Breast epithelium (tissue), 4 donors: ENCODE data around the gene MUC5AC. TPM values are rescaled to one million over a fixed set of nuclear protein-coding genes. Genes with fewer than 3 reads are reported as not detected.

Experiments
- DNase-seq, 2 donors: peaks; one replicate each; pipeline ENCODE4 v3.0.0-alpha.2; 2019; ENCODE audit warnings: low spot score in 2 of 2
- H3K27ac ChIP-seq, 2 donors: fragments of 200-600 bp; sonication (generic) in 1 of 2; one replicate each; pipeline ENCODE4 v1.5.1; 2016 to 2019; ENCODE audit warnings: mild to moderate bottlenecking in 1 of 2
- H3K27me3 ChIP-seq, 2 donors: fragments of 200-600 bp; sonication (generic) in 1 of 2; one replicate each; pipeline versions ENCODE4 v1.5.1 to v1.6.0; 2017 to 2019; ENCODE audit warnings: control low read depth in 1 of 2, mild to moderate bottlenecking in 1 of 2
- H3K36me3 ChIP-seq: fragments of 200-600 bp; one replicate; pipeline ENCODE4 v1.5.1; 2019
- H3K4me1 ChIP-seq, 2 donors: fragments of 200-600 bp; sonication (generic); one replicate each; pipeline ENCODE4 v1.5.1; 2016 to 2019; ENCODE audit warnings: control low read depth in 1 of 2
- H3K4me3 ChIP-seq, 3 donors: fragments of 200-600 bp; sonication (generic); 1 replicate in 2 of 3; 2 replicates in 1 of 3; pipeline ENCODE4 v1.5.1; 2016 to 2019; ENCODE audit warnings: mild to moderate bottlenecking in 3 of 3, moderate library complexity in 2 of 3
- H3K9me3 ChIP-seq, 2 donors: fragments of 200-600 bp; sonication (generic) in 1 of 2; one replicate each; pipeline ENCODE4 v1.5.1; 2016 to 2019; ENCODE audit warnings: control low read depth in 1 of 2
- POLR2A ChIP-seq: fragments of 450-650 bp; IDR thresholded peaks from one replicate; pipeline ENCODE4 v1.6.1; 2016; ENCODE audit warnings: antibody characterized with exemption, mild to moderate bottlenecking, moderate library complexity
- POLR2AphosphoS5 ChIP-seq, 3 donors: sonication (generic); formaldehyde crosslinking; IDR thresholded peaks; one replicate each; pipeline ENCODE4 v1.6.1; 2017; ENCODE audit warnings: antibody characterized with exemption in 3 of 3
- intact Hi-C: fragments of 100-400 bp; cut with DNase I; formaldehyde crosslinking; loops from one replicate; pipeline ENCODE4 v1.15.1; 2023; ENCODE audit warnings: low total_unique reads
- total RNA-seq, 3 donors: library from RNA; depleted of rRNA; stranded (reverse); fragments of >200 nt; gene quantifications; one replicate each; pipeline ENCODE4 v1.1.0, GENCODE V29; 2016
- TF ChIP-seq, protein P1 (sequence below), 3 donors: fragments of 450-650 bp; IDR thresholded peaks; one replicate each; pipeline ENCODE4 v1.5.1; 2016 to 2017; ENCODE audit warnings: antibody characterized with exemption in 3 of 3, mild to moderate bottlenecking in 3 of 3, moderate library complexity in 3 of 3

The MUC5AC gene
- total RNA-seq, 3 donors from 2014 or later: not detected

DNA sequence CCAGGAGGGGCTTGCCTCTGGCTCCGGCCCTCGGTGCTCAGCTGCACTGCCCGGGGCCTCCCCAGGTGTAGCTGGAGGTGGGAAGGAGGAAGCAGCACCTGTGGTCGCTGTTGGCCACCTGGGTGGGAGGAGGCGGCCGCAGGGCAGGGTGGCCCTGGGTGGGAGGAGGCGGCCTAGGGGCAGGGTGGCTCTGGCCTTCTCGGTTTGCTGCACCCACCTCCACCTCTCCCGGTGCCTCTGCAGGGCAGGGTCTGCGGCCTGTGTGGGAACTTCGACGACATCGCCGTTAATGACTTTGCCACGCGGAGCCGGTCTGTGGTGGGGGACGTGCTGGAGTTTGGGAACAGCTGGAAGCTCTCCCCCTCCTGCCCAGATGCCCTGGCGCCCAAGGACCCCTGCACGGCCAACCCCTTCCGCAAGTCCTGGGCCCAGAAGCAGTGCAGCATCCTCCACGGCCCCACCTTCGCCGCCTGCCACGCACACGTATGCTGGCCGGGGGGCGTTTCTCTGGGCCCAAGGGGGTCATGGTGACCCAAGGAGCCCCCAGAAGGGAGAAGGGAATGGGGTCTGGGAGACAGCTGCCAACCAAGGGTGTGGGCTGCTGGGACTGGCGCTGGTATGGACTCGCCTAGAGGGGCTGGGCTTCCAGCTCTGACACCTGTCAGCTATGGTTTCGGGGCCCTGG, 20.6 kb downstream of the MUC5AC start:
- Histone ChIP-seq H3K4me3 (no peak overlapping the region), H3K27ac (no peak overlapping the region), H3K36me3 (no peaks in the 10 kb centered on the region), H3K27me3 (peaks cover 0 to 44% of the 10 kb centered on the region in 2 donors), H3K4me1 (no peaks in the 10 kb centered on the region), H3K9me3 (no peaks in the 10 kb centered on the region)
- TF ChIP-seq POLR2AphosphoS5 (IDR thresholded peaks at IDR 0.05) (no peak), POLR2A (no peak)
- TF ChIP-seq, protein P1, sequence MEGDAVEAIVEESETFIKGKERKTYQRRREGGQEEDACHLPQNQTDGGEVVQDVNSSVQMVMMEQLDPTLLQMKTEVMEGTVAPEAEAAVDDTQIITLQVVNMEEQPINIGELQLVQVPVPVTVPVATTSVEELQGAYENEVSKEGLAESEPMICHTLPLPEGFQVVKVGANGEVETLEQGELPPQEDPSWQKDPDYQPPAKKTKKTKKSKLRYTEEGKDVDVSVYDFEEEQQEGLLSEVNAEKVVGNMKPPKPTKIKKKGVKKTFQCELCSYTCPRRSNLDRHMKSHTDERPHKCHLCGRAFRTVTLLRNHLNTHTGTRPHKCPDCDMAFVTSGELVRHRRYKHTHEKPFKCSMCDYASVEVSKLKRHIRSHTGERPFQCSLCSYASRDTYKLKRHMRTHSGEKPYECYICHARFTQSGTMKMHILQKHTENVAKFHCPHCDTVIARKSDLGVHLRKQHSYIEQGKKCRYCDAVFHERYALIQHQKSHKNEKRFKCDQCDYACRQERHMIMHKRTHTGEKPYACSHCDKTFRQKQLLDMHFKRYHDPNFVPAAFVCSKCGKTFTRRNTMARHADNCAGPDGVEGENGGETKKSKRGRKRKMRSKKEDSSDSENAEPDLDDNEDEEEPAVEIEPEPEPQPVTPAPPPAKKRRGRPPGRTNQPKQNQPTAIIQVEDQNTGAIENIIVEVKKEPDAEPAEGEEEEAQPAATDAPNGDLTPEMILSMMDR (IDR thresholded peaks at IDR 0.05): no peak
- intact Hi-C loops: no loop called here
- DNase-seq: no peak

DNA sequence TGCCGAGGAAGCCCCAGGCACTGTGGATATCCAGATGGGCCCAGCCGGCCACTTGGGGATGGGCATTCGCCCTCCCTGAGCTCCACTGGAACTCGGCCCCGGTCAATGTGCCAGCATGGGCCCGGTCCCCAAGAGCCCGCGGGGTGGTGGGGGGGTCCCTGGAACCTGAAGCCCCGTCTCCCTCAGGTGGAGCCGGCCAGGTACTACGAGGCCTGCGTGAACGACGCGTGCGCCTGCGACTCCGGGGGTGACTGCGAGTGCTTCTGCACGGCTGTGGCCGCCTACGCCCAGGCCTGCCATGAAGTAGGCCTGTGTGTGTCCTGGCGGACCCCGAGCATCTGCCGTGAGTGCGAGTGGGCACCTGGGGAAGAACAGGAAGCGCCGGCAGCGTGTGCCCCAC, 21.2 kb downstream of the MUC5AC start:
- H3K4me3 ChIP-seq: no peak overlapping the region
- H3K4me1 ChIP-seq: no peaks in the 10 kb centered on the region
- TF ChIP-seq POLR2AphosphoS5 (IDR thresholded peaks at IDR 0.05) (no peak), POLR2A (no peak)
- TF ChIP-seq, protein P1 (IDR thresholded peaks at IDR 0.05): no peak
- no peaks in the 10 kb centered on the region for H3K36me3 ChIP-seq
- intact Hi-C loops: no loop called here
- peaks cover 0 to 44% of the 10 kb centered on the region in 2 donors for H3K27me3 ChIP-seq
- no peak for DNase-seq
- no peaks in the 10 kb centered on the region for H3K9me3 ChIP-seq
- H3K27ac ChIP-seq: no peak overlapping the region

DNA sequence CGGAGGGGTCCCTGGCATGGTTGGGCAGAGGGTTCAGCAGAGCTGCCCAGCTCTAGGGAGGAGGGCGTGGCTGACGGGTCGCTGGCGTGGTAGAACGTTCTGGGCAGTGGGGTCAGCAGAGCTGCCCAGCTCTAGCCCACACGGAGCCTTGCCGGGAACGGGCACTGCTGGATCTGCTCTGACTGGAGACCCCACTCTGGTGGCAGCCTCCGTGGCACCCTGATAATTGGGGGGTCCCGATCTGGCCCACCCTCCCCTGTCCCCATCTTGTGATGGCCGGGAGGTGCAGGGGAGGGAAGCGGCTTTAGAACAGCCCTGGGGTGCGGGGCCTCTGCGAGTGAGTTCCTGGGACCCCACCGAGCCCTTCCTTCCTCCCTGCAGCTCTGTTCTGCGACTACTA, 21.9 kb downstream of the MUC5AC start:
- intact Hi-C loops: no loop called here

DNA sequence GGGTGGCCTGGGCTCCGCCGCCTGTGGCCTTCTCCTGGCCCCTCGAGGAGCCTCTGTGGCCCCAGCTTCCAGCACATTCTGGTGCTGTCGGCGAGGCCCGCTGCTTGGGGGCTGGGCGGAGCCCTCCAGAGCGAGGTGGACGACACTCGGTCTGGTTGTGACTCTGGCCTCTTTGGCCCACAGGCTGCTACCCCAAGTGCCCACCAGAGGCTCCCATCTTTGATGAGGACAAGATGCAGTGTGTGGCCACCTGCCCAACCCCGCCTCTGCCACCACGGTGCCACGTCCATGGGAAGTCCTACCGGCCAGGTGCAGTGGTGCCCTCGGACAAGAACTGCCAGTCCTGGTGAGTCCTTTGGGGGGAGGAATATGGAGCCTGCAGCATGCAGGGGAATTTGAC, 22.4 kb downstream of the MUC5AC start:
- intact Hi-C loops: no loop called here
- TF ChIP-seq, protein P1 (IDR thresholded peaks at IDR 0.05): no peak
- H3K4me3 ChIP-seq: no peak overlapping the region
- H3K4me1 ChIP-seq: no peaks in the 10 kb centered on the region
- H3K9me3 ChIP-seq: no peaks in the 10 kb centered on the region
- DNase-seq: no peak
- no peaks in the 10 kb centered on the region for H3K36me3 ChIP-seq
- no peak overlapping the region for H3K27ac ChIP-seq
- peaks cover 0 to 44% of the 10 kb centered on the region in 2 donors for H3K27me3 ChIP-seq

More for the DNA sequence above, 21.9 kb downstream of the MUC5AC start:
- TF ChIP-seq POLR2AphosphoS5 (IDR thresholded peaks at IDR 0.05) (no peak), POLR2A (no peak)
- TF ChIP-seq, protein P1 (IDR thresholded peaks at IDR 0.05): no peak
- Histone ChIP-seq H3K27ac (no peak overlapping the region), H3K27me3 (peaks cover 0 to 44% of the 10 kb centered on the region in 2 donors), H3K9me3 (no peaks in the 10 kb centered on the region), H3K4me1 (no peaks in the 10 kb centered on the region), H3K4me3 (no peak overlapping the region), H3K36me3 (no peaks in the 10 kb centered on the region)
- no peak for DNase-seq

DNA sequence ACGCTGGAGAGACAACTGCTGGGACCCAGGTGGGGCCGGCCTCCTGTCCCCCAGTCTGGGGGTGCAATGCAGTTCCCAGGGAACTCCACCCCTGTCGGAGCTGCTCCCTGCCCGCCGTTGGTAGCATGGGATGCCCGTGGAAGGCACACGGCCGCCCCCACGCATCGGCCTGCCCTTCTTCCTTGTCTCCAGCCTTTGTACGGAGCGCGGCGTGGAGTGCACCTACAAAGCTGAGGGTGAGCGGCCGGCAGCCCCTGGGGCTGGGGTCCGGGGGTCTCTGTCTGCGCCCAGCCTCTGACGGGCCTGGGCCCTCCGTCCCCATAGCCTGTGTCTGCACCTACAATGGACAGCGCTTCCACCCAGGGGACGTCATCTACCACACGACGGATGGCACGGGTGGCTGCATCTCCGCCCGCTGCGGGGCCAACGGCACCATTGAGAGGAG, 23.2 kb downstream of the MUC5AC start:
- Histone ChIP-seq H3K4me3 (no peak overlapping the region), H3K27ac (no peak overlapping the region), H3K27me3 (peaks cover 0 to 44% of the 10 kb centered on the region in 2 donors), H3K36me3 (no peaks in the 10 kb centered on the region), H3K9me3 (no peaks in the 10 kb centered on the region), H3K4me1 (no peaks in the 10 kb centered on the region)
- DNase-seq: no peak
- intact Hi-C loops: no loop called here
- TF ChIP-seq, protein P1 (IDR thresholded peaks at IDR 0.05): no peak
- TF ChIP-seq POLR2A: no peak
- no peak for TF ChIP-seq POLR2AphosphoS5 (IDR thresholded peaks at IDR 0.05)
